Left cardiac atrium (tissue), 4 donors: ENCODE measurements around the gene PCBP3. TPM values are rescaled to one million over a fixed set of nuclear protein-coding genes. Genes with fewer than 3 reads are reported as not detected.

Experiments
- ATAC-seq, 2 donors: fragments of 200-7000 bp; cut with Tn5 transposase; one replicate each; pipeline ENCODE4 v1.9.1; 2020; ENCODE audit warnings: mild to moderate bottlenecking in 2 of 2, moderate library complexity in 2 of 2
- DNase-seq: peaks from one replicate; pipeline ENCODE4 v3.0.0-alpha.2; 2020
- intact Hi-C, 2 donors: fragments of 100-400 bp; cut with DNase I; formaldehyde crosslinking; loops; one replicate each; pipeline versions ENCODE4 v1.14.1 to v1.15.1; 2022 to 2023
- total RNA-seq, 2 donors: library from RNA; stranded (reverse); fragmentation: NEBNext Ultra II Directional; extraction: Animal tissue kit (Norgen Biotek cat#: 25700); gene quantifications; one replicate each; pipeline ENCODE4 v1.2.1, GENCODE V29; 2021
- donor health status: DM: no; HTN: yes; CAD: no.
- donor health status: DM: no; HTN: yes; CAD: no; lungs with severe emphysema.
- donor health status: DM: yes; HTN: yes; CAD: no.
- donor health status: Dilated cardiomyopathy.

The PCBP3 gene
- total RNA-seq, 2 donors from 2014 or later = 5.8 to 5.9 TPM

- no peak for DNase-seq
- intact Hi-C loops = no loop called here
- ATAC-seq = no peak
Measured at GRCh38 chr21:45990049-45990711, 346.7 kb downstream of the PCBP3 start.

DNA sequence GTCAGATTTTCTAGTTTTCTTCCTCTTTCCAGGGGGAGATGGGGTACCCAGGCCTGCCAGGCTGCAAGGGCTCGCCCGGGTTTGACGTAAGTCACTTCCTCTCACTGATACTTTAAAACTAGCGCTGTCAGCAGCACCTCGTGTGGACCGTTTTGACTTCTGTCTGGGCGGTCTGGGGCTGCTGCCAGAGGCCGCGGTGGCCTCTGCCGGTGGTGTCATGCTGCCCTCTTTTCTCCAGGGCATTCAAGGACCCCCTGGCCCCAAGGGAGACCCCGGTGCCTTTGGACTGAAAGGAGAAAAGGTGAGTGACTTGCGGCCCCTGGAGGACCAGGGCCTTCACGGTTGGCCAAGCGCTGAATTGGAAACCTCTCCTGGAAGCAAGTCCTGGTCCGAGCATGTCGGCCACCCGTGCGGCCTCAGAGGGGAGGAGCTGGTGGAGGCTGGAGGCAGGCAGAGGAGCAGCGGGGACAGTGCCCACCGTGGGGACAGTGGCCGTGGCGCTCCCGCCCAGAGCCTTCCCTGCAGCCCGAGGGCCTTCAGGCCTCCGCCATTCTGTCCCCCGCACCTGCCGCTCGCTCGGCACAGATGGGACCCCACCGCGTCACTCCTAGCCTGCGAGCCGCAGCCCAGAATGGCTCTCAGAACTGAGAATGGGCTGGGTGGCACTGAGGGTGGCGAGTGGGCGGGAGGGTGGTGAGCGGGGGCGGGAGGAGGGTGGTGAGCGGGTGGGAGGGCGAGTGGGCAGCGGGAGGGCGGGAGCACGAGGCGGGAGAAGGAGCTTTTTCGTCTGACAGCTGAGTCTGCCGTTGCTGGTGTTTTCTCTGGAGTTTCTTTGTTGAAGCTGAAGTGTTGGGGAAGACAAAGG lies 347.4 kb downstream of the PCBP3 start:
- DNase-seq = no peak
- intact Hi-C loops = no loop called here
- ATAC-seq = no peak

DNA sequence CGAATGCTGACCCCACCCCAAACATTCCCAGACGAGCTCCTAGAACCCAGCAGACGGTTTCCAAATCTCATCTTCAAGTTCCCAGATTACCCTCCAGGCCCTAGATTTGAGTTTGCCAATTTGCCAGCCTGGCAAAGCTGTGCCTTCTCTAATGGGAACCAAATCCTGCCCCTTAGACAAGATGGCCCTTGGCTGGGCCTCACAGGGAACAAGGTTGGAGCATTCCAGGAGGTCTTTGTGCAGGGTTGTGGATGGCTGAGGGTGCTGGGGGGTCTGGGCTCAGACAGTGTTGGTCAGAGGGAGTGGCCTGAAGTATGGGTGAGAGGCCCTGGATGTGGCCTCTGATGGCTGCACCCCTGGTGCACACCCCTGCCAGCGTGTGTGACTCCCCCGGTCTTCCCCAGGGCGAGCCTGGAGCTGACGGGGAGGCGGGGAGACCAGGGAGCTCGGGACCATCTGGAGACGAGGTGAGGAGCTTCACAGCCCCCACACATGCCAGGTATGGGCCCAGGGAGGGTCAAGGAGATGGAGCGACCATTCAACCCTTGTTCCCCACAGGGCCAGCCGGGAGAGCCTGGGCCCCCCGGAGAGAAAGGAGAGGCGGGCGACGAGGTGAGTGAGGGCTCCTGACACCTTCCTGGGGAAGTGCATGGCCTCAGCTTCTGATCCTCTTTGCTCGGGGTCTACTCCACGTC lies 348.2 kb downstream of the PCBP3 start:
- DNase-seq = no peak
- no peak for ATAC-seq
- intact Hi-C loops = no loop called here

Other genes starting within 250 kb of the PCBP3 start
- gene COL18A1, start 238.6 kb upstream of the PCBP3 start, total RNA-seq = 100 to 1,000 TPM in 1 of 2 donors, 10 to 100 TPM in 1; 53.4 to 104 TPM
- gene SLC19A1, start 101.3 kb upstream of the PCBP3 start, total RNA-seq = 1 to 10 TPM; 5.4 to 8.6 TPM